GM21529 (cell line): ENCODE measurements around the gene SMOC2.
"Not testable (repeated sequence)": the region's sequence is repeated elsewhere in the genome, so short reads cannot be mapped to it uniquely, and the experiment has no call there.

Experiments
- ATAC-seq: cut with Tn5 transposase; IDR thresholded peaks from one replicate; pipeline ENCODE4 v1.9.1; 2021; ENCODE audit not compliant: unreplicated experiment

The SMOC2 gene

GRCh38 chr6:168563656-168564055 is 122.7 kb downstream of the SMOC2 start:
- no peak for ATAC-seq

- no peak for ATAC-seq
Observed at GRCh38 chr6:168565112-168565511, 124.1 kb downstream of the SMOC2 start.

GRCh38 chr6:168570211-168570610 is 129.2 kb downstream of the SMOC2 start:
- no peak for ATAC-seq

GRCh38 chr6:168571268-168571667 is 130.3 kb downstream of the SMOC2 start:
- ATAC-seq = no peak

- ATAC-seq = not testable (repeated sequence)
Observed at GRCh38 chr6:168573276-168573835, 132.4 kb downstream of the SMOC2 start.

- ATAC-seq = no peak
Observed at GRCh38 chr6:168574075-168574698, 133.2 kb downstream of the SMOC2 start.

GRCh38 chr6:168574699-168575195 is 133.8 kb downstream of the SMOC2 start:
- ATAC-seq = no peak

GRCh38 chr6:168575346-168576098 is 134.5 kb downstream of the SMOC2 start:
- ATAC-seq = no peak

GRCh38 chr6:168576388-168576787 is 135.4 kb downstream of the SMOC2 start:
- ATAC-seq = no peak

- no peak for ATAC-seq
Observed at GRCh38 chr6:168577496-168577895, 136.5 kb downstream of the SMOC2 start.

- no peak for ATAC-seq
Observed at GRCh38 chr6:168578036-168578435, 137.1 kb downstream of the SMOC2 start.

- ATAC-seq = no peak
Observed at GRCh38 chr6:168581236-168581635, 140.3 kb downstream of the SMOC2 start.

GRCh38 chr6:168581706-168582105 is 140.7 kb downstream of the SMOC2 start:
- no peak for ATAC-seq

GRCh38 chr6:168582571-168582981 is 141.6 kb downstream of the SMOC2 start:
- no peak for ATAC-seq

GRCh38 chr6:168583126-168583525 is 142.1 kb downstream of the SMOC2 start:
- ATAC-seq = no peak

- ATAC-seq = no peak
Observed at GRCh38 chr6:168583821-168584220, 142.8 kb downstream of the SMOC2 start.

GRCh38 chr6:168584249-168584648 is 143.3 kb downstream of the SMOC2 start:
- ATAC-seq = no peak

- no peak for ATAC-seq
Observed at GRCh38 chr6:168584671-168585070, 143.7 kb downstream of the SMOC2 start.

- no peak for ATAC-seq
Observed at GRCh38 chr6:168585441-168585840, 144.5 kb downstream of the SMOC2 start.

GRCh38 chr6:168589275-168589674 is 148.3 kb downstream of the SMOC2 start:
- ATAC-seq = no peak

- no peak for ATAC-seq
Observed at GRCh38 chr6:168590406-168590805, 149.4 kb downstream of the SMOC2 start.

- ATAC-seq = no peak
Observed at GRCh38 chr6:168596344-168596743, 155.4 kb downstream of the SMOC2 start.
